Mesenteric fat pad (tissue), 1 donor: ENCODE results near the gene SOX13. TPM values are rescaled to one million over a fixed set of nuclear protein-coding genes. Genes with fewer than 3 reads are reported as not detected.

Experiments used
- DNase-seq: peaks from one replicate; pipeline ENCODE4 v3.0.0-alpha.2; 2020; ENCODE audit warnings: low spot score
- total RNA-seq: library from RNA; stranded (reverse); fragmentation: NEBNext Ultra II Directional; extraction: Animal tissue kit (Norgen Biotek cat#: 25700); gene quantifications from one replicate; pipeline ENCODE4 v1.2.1, GENCODE V29; 2021
- donor health status: DM: yes; HTN: yes; CAD: no.

SOX13 gene
- total RNA-seq, 1 donor from 2014 or later: 33.1 TPM

GRCh38 chr1:204150702-204151551, 78.0 kb downstream of the SOX13 start:
- DNase-seq: no peak

- no peak for DNase-seq
These were observed 78.8 kb downstream of the SOX13 start, which contains the start of gene ETNK2 for GRCh38 chr1:204151552-204152309. Gene ETNK2, minus strand, starts transcription at chr1:204152044. Its CDS starts 192 bp downstream, at chr1:204151852.

- DNase-seq: no peak
These were observed 79.6 kb downstream of the SOX13 start for GRCh38 chr1:204152310-204153044.

- DNase-seq: no peak
These were observed 80.8 kb downstream of the SOX13 start for GRCh38 chr1:204153667-204154066.

GRCh38 chr1:204154568-204155255, 81.8 kb downstream of the SOX13 start:
- no peak for DNase-seq

GRCh38 chr1:204155881-204156280, 83.0 kb downstream of the SOX13 start:
- no peak for DNase-seq

GRCh38 chr1:204157962-204158361, 85.0 kb downstream of the SOX13 start:
- no peak for DNase-seq

- DNase-seq: no peak
These were observed 88.9 kb downstream of the SOX13 start for GRCh38 chr1:204161609-204162493.

GRCh38 chr1:204162494-204163074, 89.7 kb downstream of the SOX13 start:
- DNase-seq: no peak

- DNase-seq: no peak
These were observed 93.3 kb downstream of the SOX13 start, which contains the start of gene REN for GRCh38 chr1:204166219-204166618. Gene REN, minus strand, starts transcription at chr1:204166337. Its CDS starts 44 bp downstream, at chr1:204166293.

- DNase-seq: no peak
These were observed 94.8 kb downstream of the SOX13 start for GRCh38 chr1:204167730-204168129.

GRCh38 chr1:204169858-204170257, 96.9 kb downstream of the SOX13 start:
- no peak for DNase-seq

- no peak for DNase-seq
These were observed 97.7 kb downstream of the SOX13 start for GRCh38 chr1:204170494-204171155.

GRCh38 chr1:204171751-204172178, 98.8 kb downstream of the SOX13 start:
- no peak for DNase-seq

- DNase-seq: no peak
These were observed 99.6 kb downstream of the SOX13 start for GRCh38 chr1:204172404-204173029.

GRCh38 chr1:204174958-204175357, 102.0 kb downstream of the SOX13 start:
- DNase-seq: no peak

- no peak for DNase-seq
These were observed 103.1 kb downstream of the SOX13 start for GRCh38 chr1:204176049-204176448.

GRCh38 chr1:204177133-204177532, 104.2 kb downstream of the SOX13 start:
- no peak for DNase-seq
